HG02798 (cell line): ENCODE results near the gene TPRX1.
"Not testable (repeated sequence)": the region's sequence is repeated elsewhere in the genome, so short reads cannot be mapped to it uniquely, and the experiment has no call there.

Experiments used
- ATAC-seq: cut with Tn5 transposase; IDR thresholded peaks from one replicate; pipeline ENCODE4 v1.9.1; 2021; ENCODE audit warnings: mild to moderate bottlenecking; ENCODE audit not compliant: unreplicated experiment, poor library complexity

Gene TPRX1

GRCh38 chr19:47803148-47803547 lies 1.2 kb downstream of the TPRX1 start:
- not testable (repeated sequence) for ATAC-seq

- no peak for ATAC-seq
Measured at GRCh38 chr19:47802521-47803043, 1.8 kb downstream of the TPRX1 start.

GRCh38 chr19:47801270-47801669 lies 3.1 kb downstream of the TPRX1 start:
- no peak for ATAC-seq

- no peak for ATAC-seq
Measured at GRCh38 chr19:47798904-47799266, 5.5 kb downstream of the TPRX1 start.

GRCh38 chr19:47797996-47798903 lies 6.1 kb downstream of the TPRX1 start:
- ATAC-seq: no peak

GRCh38 chr19:47796785-47797184 lies 7.6 kb downstream of the TPRX1 start:
- no peak for ATAC-seq

- no peak for ATAC-seq
Measured at GRCh38 chr19:47794526-47794925, 9.8 kb downstream of the TPRX1 start.

GRCh38 chr19:47792616-47793015 lies 11.7 kb downstream of the TPRX1 start:
- no peak for ATAC-seq

- ATAC-seq: no peak
Measured at GRCh38 chr19:47790398-47790814, 13.9 kb downstream of the TPRX1 start.

GRCh38 chr19:47789811-47790210 lies 14.5 kb downstream of the TPRX1 start:
- ATAC-seq: not testable (repeated sequence)

GRCh38 chr19:47787307-47787706 lies 17.0 kb downstream of the TPRX1 start:
- ATAC-seq: not testable (repeated sequence)

- ATAC-seq: no peak
Measured at GRCh38 chr19:47786566-47786965, 17.8 kb downstream of the TPRX1 start.

GRCh38 chr19:47781590-47782262 lies 22.6 kb downstream of the TPRX1 start:
- ATAC-seq: no peak

- no peak for ATAC-seq
Measured at GRCh38 chr19:47780215-47780551, 24.2 kb downstream of the TPRX1 start.

GRCh38 chr19:47779524-47780214 lies 24.7 kb downstream of the TPRX1 start:
- no peak for ATAC-seq

GRCh38 chr19:47778954-47779351 lies 25.4 kb downstream of the TPRX1 start:
- no peak for ATAC-seq

- ATAC-seq: peak; percentile 81
Measured at GRCh38 chr19:47778049-47778953, 26.1 kb downstream of the TPRX1 start, which contains the start of gene SELENOW. TSS of gene SELENOW (plus strand) at chr19:47778703. CDS start at chr19:47778786, 83 bp downstream.

GRCh38 chr19:47777245-47778048 lies 26.9 kb downstream of the TPRX1 start:
- ATAC-seq: not testable (repeated sequence)

- ATAC-seq: no peak
Measured at GRCh38 chr19:47776568-47776967, 27.8 kb downstream of the TPRX1 start.
